Measurements from ENCODE around the gene SPON1.

DNA sequence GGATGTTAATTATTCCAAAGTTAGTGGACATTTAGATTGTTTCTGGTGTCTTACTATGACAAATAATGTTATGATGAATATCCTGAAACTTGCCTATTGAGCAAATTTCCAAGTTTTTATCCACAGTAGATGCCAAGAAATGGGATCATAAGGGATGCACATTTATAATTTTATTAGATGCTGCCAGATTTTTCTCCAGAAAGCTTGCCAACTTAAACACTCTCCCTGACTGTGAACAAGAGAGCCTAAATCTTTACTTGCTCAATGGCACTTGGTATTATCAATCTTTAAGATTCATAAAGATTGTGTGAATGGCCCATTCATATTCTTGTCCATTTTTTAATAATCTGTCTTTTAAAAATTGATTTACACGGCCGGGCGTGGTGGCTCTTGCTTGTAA is 82.4 kb downstream of the SPON1 start:
- TF ChIP-seq EZH2phosphoT487 (IDR thresholded peaks at IDR 0.05; ENCODE audit: borderline replicate concordance, low read length) (no peak), CTCF (conservative IDR thresholded peaks at IDR 0.05; ENCODE audit: low read depth, low read length) (no peak), EZH2 (IDR thresholded peaks at IDR 0.05; ENCODE audit: low read length, unreplicated experiment) (no peak)
